HG02885 (cell line): Measurements from ENCODE around the gene TNRC18.
A peak's percentile ranks its signal among the peaks of the same experiment; 100 is the strongest.
"Not testable (repeated sequence)": the region's sequence is repeated elsewhere in the genome, so short reads cannot be mapped to it uniquely, and the experiment has no call there.

ENCODE experiments used
- ATAC-seq: cut with Tn5 transposase; IDR thresholded peaks from one replicate; pipeline ENCODE4 v1.9.1; 2021; ENCODE audit warnings: mild to moderate bottlenecking; ENCODE audit not compliant: unreplicated experiment, poor library complexity

TNRC18 gene

DNA sequence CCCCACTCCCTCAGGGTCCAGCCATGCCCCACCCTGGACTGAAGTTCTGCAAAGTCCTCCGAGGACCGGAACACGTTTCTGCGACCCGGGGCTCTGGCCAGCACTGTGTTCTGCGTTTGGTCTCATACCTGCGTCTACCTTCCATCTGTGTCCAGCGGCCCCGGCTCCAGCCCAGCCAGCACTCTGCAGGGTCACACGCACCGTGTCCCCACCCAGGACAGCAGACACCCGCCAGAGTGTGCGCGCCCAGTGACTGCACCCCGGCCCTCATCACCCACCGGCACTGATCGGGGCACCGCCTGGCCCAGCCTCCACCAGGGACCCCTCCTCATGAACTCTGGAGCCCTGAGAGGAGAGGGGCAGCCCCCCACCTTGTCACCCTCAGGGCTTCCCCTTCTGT, 120.6 kb downstream of the TNRC18 start:
- no peak for ATAC-seq

DNA sequence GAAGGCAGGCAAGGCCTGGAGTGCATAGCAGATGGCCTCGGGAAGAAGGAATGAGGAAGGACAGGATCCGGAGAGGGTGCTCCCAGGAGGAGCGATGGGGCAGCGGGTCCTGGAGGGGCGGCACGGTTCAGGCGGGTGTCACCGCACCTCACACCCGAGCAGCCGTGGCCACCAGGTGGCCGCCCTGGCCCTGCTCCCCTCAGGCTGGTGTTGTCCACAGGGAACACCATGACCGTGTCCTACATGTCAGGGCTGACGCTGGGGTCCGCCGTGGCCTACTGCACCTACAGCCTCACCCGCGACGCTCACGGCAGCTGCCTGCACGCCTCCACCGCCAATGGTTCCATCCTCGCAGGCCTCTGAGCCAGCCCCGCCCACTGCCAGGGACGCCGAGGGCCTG, 121.1 kb downstream of the TNRC18 start:
- no peak for ATAC-seq

DNA sequence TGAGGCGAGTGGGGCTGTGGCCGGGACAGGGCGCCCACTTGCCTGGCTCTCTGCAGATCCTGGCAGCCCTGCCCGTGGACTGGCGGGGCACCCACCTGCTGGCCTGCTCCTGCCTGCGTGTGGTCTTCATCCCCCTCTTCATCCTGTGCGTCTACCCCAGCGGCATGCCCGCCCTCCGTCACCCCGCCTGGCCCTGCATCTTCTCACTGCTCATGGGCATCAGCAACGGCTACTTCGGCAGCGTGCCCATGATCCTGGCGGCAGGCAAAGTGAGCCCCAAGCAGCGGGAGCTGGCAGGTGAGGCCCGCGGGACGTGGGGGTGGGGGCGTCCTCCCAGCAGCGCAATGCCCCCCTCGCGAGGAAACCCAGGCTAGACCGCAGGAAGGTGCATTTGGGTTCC, 123.3 kb downstream of the TNRC18 start:
- ATAC-seq = no peak

GRCh38 chr7:5296611-5297226, 126.9 kb downstream of the TNRC18 start:
- ATAC-seq = no peak

DNA sequence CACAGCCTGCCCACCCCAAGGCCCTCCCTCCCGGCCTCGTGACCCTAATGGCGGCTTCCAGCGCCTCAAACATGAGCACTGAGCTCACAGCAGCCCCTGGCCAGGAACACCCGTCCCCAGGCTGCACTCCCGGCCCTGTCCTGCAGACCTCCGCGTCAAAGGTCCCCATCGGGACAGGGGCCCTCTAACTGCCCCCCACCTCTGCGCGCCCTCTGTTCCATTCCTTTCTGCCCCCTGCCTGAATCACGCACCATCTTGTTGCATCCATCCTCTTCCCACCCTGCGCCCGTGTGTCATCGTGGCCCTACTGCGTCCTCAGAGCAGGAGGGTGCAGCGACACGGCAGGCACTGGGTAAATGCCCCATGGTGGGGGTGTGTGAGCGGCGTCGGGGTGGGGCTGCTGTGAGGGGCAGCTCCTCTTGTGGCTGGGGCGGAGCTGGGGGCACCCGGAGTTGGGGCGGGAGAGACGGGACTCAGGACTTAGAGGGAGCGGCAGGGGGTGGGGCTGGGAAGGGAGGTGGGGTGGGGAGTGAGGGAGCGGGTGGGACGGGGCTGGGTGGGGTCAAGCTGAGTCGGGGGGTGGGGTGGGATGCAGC, 127.5 kb downstream of the TNRC18 start:
- no peak for ATAC-seq

GRCh38 chr7:5295039-5296014, 128.3 kb downstream of the TNRC18 start:
- ATAC-seq = no peak

DNA sequence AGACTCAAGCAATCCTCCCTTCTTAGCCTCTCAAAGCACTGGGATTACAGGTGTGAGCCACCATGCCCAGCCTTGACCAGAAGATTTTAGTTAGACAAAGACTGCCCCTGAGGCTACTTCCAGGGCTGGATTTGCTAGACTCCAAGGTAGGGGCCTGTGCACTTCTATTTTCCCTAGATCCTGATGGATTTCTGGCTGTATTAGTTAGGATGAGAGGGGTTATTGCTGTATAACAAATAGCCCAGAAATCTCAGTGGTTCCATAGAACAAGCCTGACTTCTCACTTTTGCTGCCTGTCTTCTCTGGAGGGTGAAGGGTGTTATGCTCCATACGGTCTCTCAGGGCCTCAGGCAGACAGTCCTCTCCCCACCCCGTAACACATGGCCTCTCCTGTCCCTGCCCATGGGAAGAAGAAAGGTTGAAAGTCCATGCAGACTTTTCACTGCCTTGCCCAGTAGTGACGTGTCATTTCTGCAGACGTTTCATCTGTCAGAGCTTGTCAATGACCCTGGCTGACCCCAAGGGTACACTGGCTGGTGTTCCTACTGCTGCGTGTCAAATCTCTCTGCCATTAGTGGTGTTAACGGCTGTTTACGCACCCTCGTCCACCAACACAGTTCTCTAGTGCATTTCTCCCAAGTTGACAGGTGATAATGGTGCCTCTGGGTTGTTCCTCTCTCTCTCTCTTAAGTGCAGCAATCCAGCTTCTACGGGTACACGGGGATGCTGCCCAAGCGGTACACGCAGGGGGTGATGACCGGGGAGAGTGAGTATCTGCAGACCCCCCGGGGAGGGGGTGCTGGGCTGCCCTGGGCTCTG, 129.3 kb downstream of the TNRC18 start:
- no peak for ATAC-seq

DNA sequence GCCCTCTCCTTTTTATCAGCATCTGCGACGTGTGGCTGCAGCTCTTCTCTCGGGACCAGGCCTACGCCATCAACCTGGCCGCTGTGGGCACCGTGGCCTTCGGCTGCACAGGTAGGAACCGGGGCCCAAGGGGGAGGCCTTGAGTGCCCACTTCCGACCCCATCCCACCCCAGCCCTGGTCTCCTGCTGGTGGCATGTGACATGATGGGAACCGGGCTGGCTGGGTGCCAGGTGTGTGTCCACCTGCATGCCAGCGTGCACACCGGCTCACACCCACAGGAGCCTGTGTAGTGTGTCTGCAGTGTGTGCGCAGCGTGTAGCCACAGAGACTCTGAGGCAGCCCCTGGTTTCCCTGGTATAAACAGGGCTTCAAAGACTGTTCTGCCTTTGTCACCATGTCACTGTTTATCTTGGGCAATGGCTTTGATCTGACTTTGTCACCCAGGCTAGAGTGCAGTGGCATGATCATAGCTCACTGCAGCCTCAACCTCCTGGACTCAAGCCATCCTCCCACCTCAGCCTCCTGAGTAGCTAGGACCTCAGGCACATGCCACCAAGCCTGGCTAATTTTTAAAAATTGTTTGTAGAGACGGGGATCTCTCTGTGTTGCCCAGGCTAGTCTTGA, 131.8 kb downstream of the TNRC18 start:
- ATAC-seq = not testable (repeated sequence)

DNA sequence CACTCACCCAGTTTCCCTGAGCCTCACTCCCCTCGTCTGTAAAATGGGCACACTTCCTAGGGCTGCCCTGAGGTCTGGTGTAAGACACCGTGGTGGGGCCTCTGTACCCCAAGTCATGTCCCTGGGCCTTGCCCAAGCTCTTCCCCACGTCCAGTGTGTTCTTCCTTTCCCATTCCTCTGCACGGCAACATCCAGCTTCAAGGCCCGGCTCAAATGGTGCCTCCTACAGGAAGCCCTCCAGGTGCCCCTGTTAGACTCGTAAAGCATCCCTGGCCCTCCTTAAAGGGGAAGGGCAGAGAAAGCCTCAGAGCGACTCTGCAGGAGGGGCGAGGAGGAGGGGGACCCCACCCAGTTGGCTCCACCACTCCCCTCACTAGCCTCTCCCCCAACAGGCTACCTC, 132.3 kb downstream of the TNRC18 start:
- no peak for ATAC-seq

GRCh38 chr7:5289355-5289754, 134.3 kb downstream of the TNRC18 start:
- ATAC-seq = no peak

DNA sequence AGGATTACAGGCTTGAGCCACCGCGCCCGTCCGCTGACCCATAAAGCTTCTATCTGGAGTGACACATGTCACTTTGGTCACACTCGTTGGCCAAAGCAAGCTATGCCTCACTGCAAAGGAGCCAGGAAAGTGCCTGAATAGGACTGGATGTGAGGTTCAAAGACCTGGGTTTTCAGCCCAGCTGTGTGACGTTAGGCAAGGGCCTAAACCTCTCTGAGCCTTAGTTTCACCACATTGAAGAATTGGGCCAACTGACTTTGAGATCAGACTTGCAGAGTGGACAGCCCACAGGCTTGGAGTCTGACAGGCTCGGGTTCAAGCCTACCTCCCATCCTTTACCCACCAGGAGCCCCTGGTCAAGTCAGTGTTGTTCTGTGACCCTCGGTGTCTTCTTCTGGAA, 135.1 kb downstream of the TNRC18 start:
- ATAC-seq = not testable (repeated sequence)

- ATAC-seq = no peak
Measured at GRCh38 chr7:5287802-5288201, 135.8 kb downstream of the TNRC18 start.

DNA sequence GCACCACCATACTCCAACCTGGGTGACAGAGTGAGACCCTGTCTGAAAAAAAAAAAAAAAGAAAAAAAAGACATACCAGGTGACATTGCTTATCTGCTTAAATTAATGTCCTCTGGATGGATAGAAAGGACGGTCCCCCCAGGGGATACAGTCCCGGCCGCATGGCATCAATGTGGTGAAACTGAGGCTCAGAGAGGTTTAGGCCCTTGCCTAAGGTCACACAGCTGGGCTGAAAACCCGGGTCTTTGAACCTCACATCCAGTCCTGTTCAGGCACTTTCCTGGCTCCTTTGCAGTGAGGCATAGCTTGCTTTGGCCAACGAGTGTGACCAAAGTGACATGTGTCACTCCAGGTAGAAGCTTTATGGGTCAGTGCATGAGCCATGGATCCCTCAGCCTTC, 136.3 kb downstream of the TNRC18 start:
- not testable (repeated sequence) for ATAC-seq

- ATAC-seq = no peak
Measured at GRCh38 chr7:5286933-5287332, 136.7 kb downstream of the TNRC18 start.

- ATAC-seq = no peak
Measured at GRCh38 chr7:5284304-5285281, 139.0 kb downstream of the TNRC18 start.

GRCh38 chr7:5283421-5284303, 140.0 kb downstream of the TNRC18 start:
- ATAC-seq = no peak

DNA sequence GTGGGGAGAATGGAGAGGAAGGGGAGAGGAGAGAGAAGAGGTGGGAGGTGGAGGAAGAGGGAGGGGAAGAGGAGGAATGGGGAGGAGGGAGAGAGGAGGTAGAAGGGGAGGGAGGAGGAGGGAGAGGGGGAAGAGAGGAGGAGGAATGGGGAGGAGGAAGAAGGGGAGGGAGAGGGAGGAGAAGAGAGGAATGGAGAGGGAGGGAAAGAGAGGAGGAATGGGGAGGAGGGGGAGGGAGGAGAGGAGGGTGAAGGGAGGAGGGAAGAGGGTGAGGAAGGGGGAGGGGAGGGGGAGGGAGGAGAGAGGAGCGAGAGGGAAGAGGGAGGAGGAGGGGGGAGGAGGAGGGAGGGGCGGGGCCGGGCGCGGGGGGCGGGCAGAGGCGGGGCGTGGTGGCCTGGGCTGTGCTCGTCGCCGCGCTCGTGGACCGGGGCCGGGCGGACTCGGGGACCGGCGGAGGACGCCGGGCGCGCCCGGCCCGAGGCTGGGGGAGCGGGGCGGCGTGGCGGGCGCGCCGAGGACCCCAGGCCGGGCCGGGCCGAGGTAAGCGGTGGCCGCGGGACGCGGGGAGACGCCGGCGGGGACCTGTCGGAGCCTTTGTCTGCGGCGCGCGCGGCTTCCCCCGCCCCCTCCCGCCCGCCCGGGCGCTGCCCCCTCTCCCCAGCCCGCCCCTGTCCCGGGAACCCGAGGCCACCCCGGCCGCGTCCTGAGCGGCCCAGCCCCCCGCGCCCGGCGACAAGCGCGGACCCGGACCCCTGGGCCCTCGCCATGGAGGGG, 140.9 kb downstream of the TNRC18 start, which contains the start of gene SLC29A4:
Gene SLC29A4 (plus strand): TSS at position 401 of the 774 bp plus-strand sequence. CDS start 4,874 bp downstream, outside the sequence.
- ATAC-seq = peak; percentile 72
